Right atrium auricular region (tissue), 2 donors: ENCODE data around the gene CEBPE. TPM values are rescaled to one million over a fixed set of nuclear protein-coding genes. Genes with fewer than 3 reads are reported as not detected.
"Not testable (repeated sequence)": the region's sequence is repeated elsewhere in the genome, so short reads cannot be mapped to it uniquely, and the experiment has no call there.

Experiments
- DNase-seq: peaks from one replicate; pipeline ENCODE4 v3.0.0-alpha.2; 2019; ENCODE audit warnings: low spot score
- H3K27ac ChIP-seq, 2 donors: fragments of 200-600 bp; sonication (generic); 1 replicate in 1 of 2; 2 replicates in 1 of 2; pipeline ENCODE4 v1.5.1; 2016 to 2019
- H3K27me3 ChIP-seq, 2 donors: fragments of 200-600 bp; sonication (generic); one replicate each; pipeline versions ENCODE4 v1.5.1 to v1.6.0; 2017 to 2019
- H3K36me3 ChIP-seq: fragments of 200-600 bp; sonication (generic); one replicate; pipeline ENCODE4 v1.5.1; 2016
- H3K4me1 ChIP-seq, 2 donors: fragments of 200-600 bp; sonication (generic); one replicate each; pipeline versions ENCODE4 v1.5.1 to v1.6.0; 2017 to 2019
- H3K4me3 ChIP-seq, 2 donors: fragments of 200-600 bp; sonication (generic); 1 replicate in 1 of 2; 2 replicates in 1 of 2; pipeline ENCODE4 v1.5.1; 2017 to 2019; ENCODE audit warnings: mild to moderate bottlenecking in 1 of 2, moderate library complexity in 1 of 2
- H3K9me3 ChIP-seq, 2 donors: fragments of 200-600 bp; sonication (generic); one replicate each; pipeline ENCODE4 v1.5.1; 2019
- CTCF ChIP-seq, 2 donors: fragments of 200-600 bp; sonication (generic); IDR thresholded peaks; one replicate each; pipeline ENCODE4 v1.5.1; 2019; ENCODE audit warnings: antibody characterized with exemption in 2 of 2
- total RNA-seq, 2 donors: library from RNA; depleted of rRNA; stranded (reverse); fragments of >200 nt; gene quantifications; one replicate each; pipeline ENCODE4 v1.1.0, GENCODE V29; 2016

CEBPE gene
- total RNA-seq, 2 donors from 2014 or later = not detected

- Histone ChIP-seq H3K9me3 (no peaks in the 10 kb centered on the region), H3K4me1 (peaks cover 0 to 15% of the 10 kb centered on the region in 2 donors), H3K27ac (no peak overlapping the region), H3K27me3 (no peaks in the 10 kb centered on the region), H3K36me3 (no peaks in the 10 kb centered on the region), H3K4me3 (no peak overlapping the region)
- DNase-seq = no peak
- no peak for TF ChIP-seq CTCF (IDR thresholded peaks at IDR 0.05)
These were observed 5.0 kb downstream of the CEBPE start for GRCh38 chr14:23114120-23114458.

GRCh38 chr14:23113431-23114119, 5.5 kb downstream of the CEBPE start:
- H3K9me3 ChIP-seq = no peaks in the 10 kb centered on the region
- DNase-seq = no peak
- H3K27me3 ChIP-seq = no peaks in the 10 kb centered on the region
- H3K27ac ChIP-seq = no peak overlapping the region
- no peak for TF ChIP-seq CTCF (IDR thresholded peaks at IDR 0.05)
- H3K4me3 ChIP-seq = no peak overlapping the region
- H3K4me1 ChIP-seq = peaks cover 0 to 15% of the 10 kb centered on the region in 2 donors
- H3K36me3 ChIP-seq = no peaks in the 10 kb centered on the region

GRCh38 chr14:23112359-23113178, 6.5 kb downstream of the CEBPE start:
- Histone ChIP-seq H3K27ac (no peak overlapping the region), H3K36me3 (no peaks in the 10 kb centered on the region), H3K4me1 (peaks cover 0 to 15% of the 10 kb centered on the region in 2 donors), H3K4me3 (no peak overlapping the region), H3K9me3 (no peaks in the 10 kb centered on the region), H3K27me3 (no peaks in the 10 kb centered on the region)
- TF ChIP-seq CTCF (IDR thresholded peaks at IDR 0.05) = no peak
- no peak for DNase-seq

GRCh38 chr14:23110579-23111365, 8.3 kb downstream of the CEBPE start:
- no peak for DNase-seq
- Histone ChIP-seq H3K4me1 (peaks cover 0 to 15% of the 10 kb centered on the region in 2 donors), H3K9me3 (no peaks in the 10 kb centered on the region), H3K36me3 (no peaks in the 10 kb centered on the region), H3K4me3 (no peak overlapping the region), H3K27me3 (no peaks in the 10 kb centered on the region), H3K27ac (no peak overlapping the region)
- TF ChIP-seq CTCF (IDR thresholded peaks at IDR 0.05) = no peak

GRCh38 chr14:23109769-23110168, 9.3 kb downstream of the CEBPE start:
- DNase-seq = no peak
- Histone ChIP-seq H3K9me3 (no peaks in the 10 kb centered on the region), H3K4me3 (no peak overlapping the region), H3K4me1 (peaks cover 0 to 15% of the 10 kb centered on the region in 2 donors), H3K27me3 (no peaks in the 10 kb centered on the region), H3K36me3 (no peaks in the 10 kb centered on the region), H3K27ac (no peak overlapping the region)
- no peak for TF ChIP-seq CTCF (IDR thresholded peaks at IDR 0.05)

GRCh38 chr14:23108169-23108568, 10.9 kb downstream of the CEBPE start:
- not testable (repeated sequence) for H3K9me3 ChIP-seq, DNase-seq, H3K27ac ChIP-seq, H3K36me3 ChIP-seq, H3K4me1 ChIP-seq, H3K4me3 ChIP-seq, H3K27me3 ChIP-seq

GRCh38 chr14:23107620-23108019, 11.4 kb downstream of the CEBPE start:
- not testable (repeated sequence) for DNase-seq, H3K27ac ChIP-seq, H3K4me1 ChIP-seq, H3K4me3 ChIP-seq, H3K9me3 ChIP-seq, H3K36me3 ChIP-seq, H3K27me3 ChIP-seq
